Measurements from ENCODE around the gene ARL2. TPM values are rescaled to one million over a fixed set of nuclear protein-coding genes. Genes with fewer than 3 reads are reported as not detected.

Gene ARL2
- 183 and 212 TPM in 2 replicates for total RNA-seq

GRCh38 chr11:65013888-65014725, at the start of gene ARL2:
ARL2 (plus strand) TSS chr11:65014160; CDS start chr11:65014208, 48 bp downstream.

GRCh38 chr11:64971421-64972233, 42.3 kb upstream of the ARL2 start, which contains the start of gene MAJIN:
MAJIN (minus strand) TSS chr11:64972108; CDS start chr11:64959405, 12,703 bp downstream.

GRCh38 chr11:64996710-64997380, 17.1 kb upstream of the ARL2 start, which contains the start of gene BATF2:
BATF2 (minus strand) TSS chr11:64996971; CDS start chr11:64996914, 57 bp downstream.

DNA sequence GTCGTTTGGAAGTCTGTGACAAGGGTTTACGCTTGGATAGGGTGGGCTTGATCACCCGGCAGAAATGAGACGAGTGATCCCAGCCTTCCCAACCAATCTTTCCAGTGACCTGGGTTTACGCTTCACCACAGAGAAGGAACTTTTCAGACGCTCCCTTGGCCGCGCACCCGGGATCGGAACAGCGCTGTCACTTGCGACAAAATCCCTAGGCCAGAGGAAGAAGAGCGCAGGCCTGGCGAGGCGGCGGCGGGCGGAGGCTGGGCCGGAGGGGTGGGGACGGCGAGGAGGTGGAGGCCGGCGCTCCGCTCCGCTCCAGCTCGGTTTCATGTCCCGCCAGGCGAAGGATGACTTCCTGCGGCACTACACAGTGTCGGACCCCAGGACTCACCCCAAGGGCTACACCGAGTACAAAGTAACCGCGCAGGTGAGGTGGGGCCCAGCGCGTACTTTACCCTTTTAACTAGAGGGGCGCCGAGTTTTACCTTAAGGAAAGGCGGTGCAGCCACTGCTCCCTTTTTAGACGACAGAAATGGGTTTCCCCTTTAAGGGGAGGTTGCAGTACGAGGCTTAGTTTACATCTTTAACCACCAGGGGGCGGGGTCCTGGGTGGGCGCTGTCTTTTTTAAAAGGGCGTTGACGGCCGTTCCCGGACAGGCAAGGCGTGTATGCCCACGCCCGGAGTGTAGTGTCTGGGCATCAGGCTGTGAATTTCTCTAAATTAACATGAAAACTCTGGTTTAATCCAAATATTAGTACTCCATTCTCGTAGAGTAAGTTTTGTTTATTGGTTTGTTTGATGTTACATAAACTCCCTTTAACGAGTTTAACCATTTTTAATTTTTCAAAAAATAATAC, 13.5 kb downstream of the ARL2 start, which contains the start of gene SNX15:
Gene SNX15, plus strand, starts transcription at position 227 of the 855 bp plus-strand sequence. Its CDS starts 99 bp downstream, at position 326.

GRCh38 chr11:65040847-65041622, 27.1 kb downstream of the ARL2 start, which contains the start of gene SAC3D1:
SAC3D1 (plus strand) TSS chr11:65041210; CDS start chr11:65041293, 83 bp downstream.

GRCh38 chr11:65058419-65059054, 44.6 kb downstream of the ARL2 start, which contains the start of gene NAALADL1:
NAALADL1 (minus strand) TSS chr11:65058553; CDS start chr11:65058521, 32 bp downstream.

Other genes starting within 250 kb of the ARL2 start
- gene SF1, start 235.6 kb upstream of the ARL2 start, total RNA-seq = 160 and 190 TPM in 2 replicates
- gene MAP4K2, start 210.9 kb upstream of the ARL2 start, total RNA-seq = 26.4 and 29.5 TPM in 2 replicates
- 34.2 and 34.9 TPM in 2 replicates for gene MEN1, start 203.6 kb upstream of the ARL2 start, total RNA-seq
- 2.1 and 10.1 TPM in 2 replicates for gene CDC42BPG, start 169.5 kb upstream of the ARL2 start, total RNA-seq
- 109 and 125 TPM in 2 replicates for gene EHD1, start 135.5 kb upstream of the ARL2 start, total RNA-seq
- 27.2 and 29.9 TPM in 2 replicates for gene ATG2A, start 97.0 kb upstream of the ARL2 start, total RNA-seq
- 14.3 and 24.8 TPM in 2 replicates for gene PPP2R5B, start 89.5 kb upstream of the ARL2 start, total RNA-seq
- not detected in 2 replicates for gene GPHA2, start 78.3 kb upstream of the ARL2 start, total RNA-seq
- gene MAJIN, start 42.1 kb upstream of the ARL2 start, total RNA-seq = not detected in 2 replicates
- 0.65 and 1.3 TPM in 2 replicates for gene BATF2, start 17.2 kb upstream of the ARL2 start, total RNA-seq
- gene SNX15, start 13.3 kb downstream of the ARL2 start, total RNA-seq = 18.9 and 25.1 TPM in 2 replicates
- 20.3 and 39.6 TPM in 2 replicates for gene SAC3D1, start 27.1 kb downstream of the ARL2 start, total RNA-seq
- gene NAALADL1, start 44.4 kb downstream of the ARL2 start, total RNA-seq = 18.1 and 36.8 TPM in 2 replicates
- gene CDCA5, start 69.9 kb downstream of the ARL2 start, total RNA-seq = 2.8 and 31.4 TPM in 2 replicates
- 67.4 and 68.3 TPM in 2 replicates for gene ZFPL1, start 70.1 kb downstream of the ARL2 start, total RNA-seq
- 162 and 269 TPM in 2 replicates for gene VPS51, start 82.1 kb downstream of the ARL2 start, total RNA-seq
- gene TM7SF2, start 97.7 kb downstream of the ARL2 start, total RNA-seq = 33.1 and 114 TPM in 2 replicates
- gene ZNHIT2, start 103.5 kb downstream of the ARL2 start, total RNA-seq = 20.2 and 20.5 TPM in 2 replicates
- 376 and 394 TPM in 2 replicates for gene FAU, start 108.0 kb downstream of the ARL2 start, total RNA-seq
- gene MRPL49, start 108.2 kb downstream of the ARL2 start, total RNA-seq = 56.3 and 84.7 TPM in 2 replicates
- 19.7 and 21.0 TPM in 2 replicates for gene SYVN1, start 120.4 kb downstream of the ARL2 start, total RNA-seq
- not detected in 2 replicates for gene SPDYC, start 156.1 kb downstream of the ARL2 start, total RNA-seq
- 327 and 383 TPM in 2 replicates for gene CAPN1, start 167.8 kb downstream of the ARL2 start, total RNA-seq
- gene POLA2, start 247.8 kb downstream of the ARL2 start, total RNA-seq = 6.7 and 28.8 TPM in 2 replicates